Astrocyte (in vitro differentiated cells and primary cell): ENCODE results near the gene CD63.

Experiments
- EZH2 ChIP-seq: IDR thresholded peaks from 2 replicates; pipeline ENCODE4 v1.6.1; 2012; ENCODE audit warnings: mild to moderate bottlenecking, low read length, inconsistent platforms; ENCODE audit not compliant: insufficient read depth
- TF ChIP-seq, protein P1 (sequence below): IDR thresholded peaks from 2 replicates; pipeline ENCODE4 v1.5.1; 2011; ENCODE audit warnings: low read depth, mild to moderate bottlenecking, inconsistent platforms, low read length, moderate library complexity; ENCODE audit not compliant: insufficient read depth

DNA sequence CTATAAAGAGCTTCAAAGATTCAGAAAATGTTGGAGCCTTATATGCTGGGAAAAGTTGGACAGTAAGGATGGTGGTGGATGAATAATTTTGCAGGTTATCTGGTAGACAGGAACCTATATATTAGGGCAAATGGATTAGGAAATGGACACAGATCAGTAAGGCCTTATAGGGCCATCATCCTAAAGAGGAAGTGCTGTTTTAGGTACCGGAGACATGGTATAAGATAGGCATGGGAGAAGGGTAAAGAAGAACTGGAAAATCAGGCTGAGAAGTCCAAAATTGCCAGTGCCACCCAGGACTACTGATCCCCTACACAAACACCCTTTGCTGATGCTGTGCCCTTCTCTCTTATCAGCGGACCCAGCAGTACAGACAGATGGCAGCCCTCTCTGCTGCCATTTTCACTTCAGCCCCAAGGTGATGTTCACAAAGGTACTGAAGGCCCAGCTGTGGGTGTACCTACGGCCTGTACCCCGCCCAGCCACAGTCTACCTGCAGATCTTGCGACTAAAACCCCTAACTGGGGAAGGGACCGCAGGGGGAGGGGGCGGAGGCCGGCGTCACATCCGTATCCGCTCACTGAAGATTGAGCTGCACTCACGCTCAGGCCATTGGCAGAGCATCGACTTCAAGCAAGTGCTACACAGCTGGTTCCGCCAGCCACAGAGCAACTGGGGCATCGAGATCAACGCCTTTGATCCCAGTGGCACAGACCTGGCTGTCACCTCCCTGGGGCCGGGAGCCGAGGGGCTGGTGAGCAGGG lies 19.6 kb upstream of the CD63 start:
- TF ChIP-seq, protein P1, sequence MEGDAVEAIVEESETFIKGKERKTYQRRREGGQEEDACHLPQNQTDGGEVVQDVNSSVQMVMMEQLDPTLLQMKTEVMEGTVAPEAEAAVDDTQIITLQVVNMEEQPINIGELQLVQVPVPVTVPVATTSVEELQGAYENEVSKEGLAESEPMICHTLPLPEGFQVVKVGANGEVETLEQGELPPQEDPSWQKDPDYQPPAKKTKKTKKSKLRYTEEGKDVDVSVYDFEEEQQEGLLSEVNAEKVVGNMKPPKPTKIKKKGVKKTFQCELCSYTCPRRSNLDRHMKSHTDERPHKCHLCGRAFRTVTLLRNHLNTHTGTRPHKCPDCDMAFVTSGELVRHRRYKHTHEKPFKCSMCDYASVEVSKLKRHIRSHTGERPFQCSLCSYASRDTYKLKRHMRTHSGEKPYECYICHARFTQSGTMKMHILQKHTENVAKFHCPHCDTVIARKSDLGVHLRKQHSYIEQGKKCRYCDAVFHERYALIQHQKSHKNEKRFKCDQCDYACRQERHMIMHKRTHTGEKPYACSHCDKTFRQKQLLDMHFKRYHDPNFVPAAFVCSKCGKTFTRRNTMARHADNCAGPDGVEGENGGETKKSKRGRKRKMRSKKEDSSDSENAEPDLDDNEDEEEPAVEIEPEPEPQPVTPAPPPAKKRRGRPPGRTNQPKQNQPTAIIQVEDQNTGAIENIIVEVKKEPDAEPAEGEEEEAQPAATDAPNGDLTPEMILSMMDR: no peak
- no peak for TF ChIP-seq EZH2
